Hepatocyte (in vitro differentiated cells): ENCODE results near the gene DCC.

Experiments
- CTCF ChIP-seq: fragments of 200-600 bp; sonication (generic); IDR thresholded peaks from 2 replicates; pipeline ENCODE4 v1.5.1; 2016; ENCODE audit warnings: antibody characterized with exemption, mild to moderate bottlenecking; ENCODE audit not compliant: poor library complexity
- EZH2 ChIP-seq: fragments of 200-600 bp; sonication (generic); IDR thresholded peaks from 2 replicates; pipeline ENCODE4 v1.6.1; 2016; ENCODE audit warnings: antibody characterized with exemption, mild to moderate bottlenecking, borderline replicate concordance

GRCh38 chr18:52337276-52337675 is 2.7 kb upstream of the DCC start:
- no peak for TF ChIP-seq CTCF
- TF ChIP-seq EZH2 = no peak
